ENCODE data around the gene CORO2B.

DNA sequence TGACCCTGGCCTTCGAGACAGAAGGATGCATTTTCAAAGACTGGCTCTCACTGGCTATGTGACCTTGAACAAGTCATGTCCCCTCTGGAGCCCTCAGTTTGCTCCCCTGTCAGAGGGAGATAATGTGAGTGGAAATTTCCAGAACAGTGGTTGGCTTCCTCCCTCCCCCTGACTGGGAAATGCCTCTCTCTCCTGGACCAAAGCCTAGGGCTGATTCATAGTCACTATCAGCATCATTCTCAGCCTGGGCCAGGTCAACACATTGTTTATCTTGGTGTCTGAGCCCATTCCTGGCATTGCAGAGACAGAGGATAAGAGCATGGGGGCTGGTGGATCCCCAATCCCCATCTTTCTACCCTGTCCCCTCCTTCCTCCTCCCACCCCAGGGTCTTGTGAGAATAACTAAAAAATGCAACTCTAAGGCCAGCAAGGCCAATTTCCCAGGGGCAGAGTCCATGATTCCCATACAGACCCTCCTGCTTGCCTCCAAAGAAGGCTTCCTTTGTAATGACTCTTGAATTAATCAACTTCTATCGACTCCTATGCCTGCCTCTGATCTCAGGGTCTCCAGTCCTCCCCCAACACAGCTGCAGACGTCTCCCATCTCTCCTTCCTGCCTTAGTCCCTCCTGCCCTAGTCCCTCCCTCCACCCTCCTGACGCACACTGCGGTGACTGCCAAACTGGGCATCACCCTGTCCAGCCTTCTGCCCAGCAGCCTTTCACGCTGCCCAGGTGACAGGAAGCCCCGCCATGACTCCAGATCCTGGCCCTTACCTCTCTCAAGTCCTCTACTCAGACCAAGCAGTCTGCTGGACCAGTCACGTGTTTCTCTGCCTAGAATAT lies 35.4 kb upstream of the CORO2B start:
- TF ChIP-seq, protein P1, sequence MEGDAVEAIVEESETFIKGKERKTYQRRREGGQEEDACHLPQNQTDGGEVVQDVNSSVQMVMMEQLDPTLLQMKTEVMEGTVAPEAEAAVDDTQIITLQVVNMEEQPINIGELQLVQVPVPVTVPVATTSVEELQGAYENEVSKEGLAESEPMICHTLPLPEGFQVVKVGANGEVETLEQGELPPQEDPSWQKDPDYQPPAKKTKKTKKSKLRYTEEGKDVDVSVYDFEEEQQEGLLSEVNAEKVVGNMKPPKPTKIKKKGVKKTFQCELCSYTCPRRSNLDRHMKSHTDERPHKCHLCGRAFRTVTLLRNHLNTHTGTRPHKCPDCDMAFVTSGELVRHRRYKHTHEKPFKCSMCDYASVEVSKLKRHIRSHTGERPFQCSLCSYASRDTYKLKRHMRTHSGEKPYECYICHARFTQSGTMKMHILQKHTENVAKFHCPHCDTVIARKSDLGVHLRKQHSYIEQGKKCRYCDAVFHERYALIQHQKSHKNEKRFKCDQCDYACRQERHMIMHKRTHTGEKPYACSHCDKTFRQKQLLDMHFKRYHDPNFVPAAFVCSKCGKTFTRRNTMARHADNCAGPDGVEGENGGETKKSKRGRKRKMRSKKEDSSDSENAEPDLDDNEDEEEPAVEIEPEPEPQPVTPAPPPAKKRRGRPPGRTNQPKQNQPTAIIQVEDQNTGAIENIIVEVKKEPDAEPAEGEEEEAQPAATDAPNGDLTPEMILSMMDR (IDR thresholded peaks at IDR 0.05): no peak
- TF ChIP-seq POLR2A (IDR thresholded peaks at IDR 0.05): no peak

Measured in uterus (tissue), 2 donors.